ENCODE measurements around the gene BARX2.

DNA sequence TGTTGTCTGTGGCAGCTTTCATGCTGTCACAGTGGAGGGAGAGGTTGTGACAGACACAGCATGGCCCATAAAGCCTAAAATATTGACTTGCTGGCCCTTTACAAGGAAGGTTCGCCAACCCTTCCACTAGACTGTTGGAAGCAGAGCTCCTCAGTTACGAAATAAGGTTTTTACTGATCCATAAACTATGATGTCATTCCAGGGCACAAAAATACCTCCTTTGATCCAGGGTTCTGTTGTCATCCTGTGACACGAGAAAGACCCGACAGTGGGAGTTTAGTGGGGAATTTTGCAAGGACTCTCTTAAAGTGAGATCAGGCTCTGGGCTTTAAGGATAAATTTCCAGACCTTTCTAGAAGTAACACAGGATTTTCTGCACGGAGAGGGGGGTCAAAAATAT, 15.7 kb downstream of the BARX2 start:
- TF ChIP-seq, protein P1, sequence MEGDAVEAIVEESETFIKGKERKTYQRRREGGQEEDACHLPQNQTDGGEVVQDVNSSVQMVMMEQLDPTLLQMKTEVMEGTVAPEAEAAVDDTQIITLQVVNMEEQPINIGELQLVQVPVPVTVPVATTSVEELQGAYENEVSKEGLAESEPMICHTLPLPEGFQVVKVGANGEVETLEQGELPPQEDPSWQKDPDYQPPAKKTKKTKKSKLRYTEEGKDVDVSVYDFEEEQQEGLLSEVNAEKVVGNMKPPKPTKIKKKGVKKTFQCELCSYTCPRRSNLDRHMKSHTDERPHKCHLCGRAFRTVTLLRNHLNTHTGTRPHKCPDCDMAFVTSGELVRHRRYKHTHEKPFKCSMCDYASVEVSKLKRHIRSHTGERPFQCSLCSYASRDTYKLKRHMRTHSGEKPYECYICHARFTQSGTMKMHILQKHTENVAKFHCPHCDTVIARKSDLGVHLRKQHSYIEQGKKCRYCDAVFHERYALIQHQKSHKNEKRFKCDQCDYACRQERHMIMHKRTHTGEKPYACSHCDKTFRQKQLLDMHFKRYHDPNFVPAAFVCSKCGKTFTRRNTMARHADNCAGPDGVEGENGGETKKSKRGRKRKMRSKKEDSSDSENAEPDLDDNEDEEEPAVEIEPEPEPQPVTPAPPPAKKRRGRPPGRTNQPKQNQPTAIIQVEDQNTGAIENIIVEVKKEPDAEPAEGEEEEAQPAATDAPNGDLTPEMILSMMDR (IDR thresholded peaks at IDR 0.05): no peak
- no peak for TF ChIP-seq POLR2A (IDR thresholded peaks at IDR 0.05)
